HepG2 (cell line): ENCODE measurements around the gene TRPM5. TPM values are rescaled to one million over a fixed set of nuclear protein-coding genes. Genes with fewer than 3 reads are reported as not detected.

ENCODE experiments used
- CEBPG ChIP-seq: IDR thresholded peaks from 2 replicates; pipeline ENCODE4 v1.6.1; 2016
- DNMT3B ChIP-seq: conservative IDR thresholded peaks from 2 replicates; pipeline ENCODE4 v1.6.1; 2016; ENCODE audit warnings: missing biosample characterization, control low read depth
- FOXO1 ChIP-seq: sonication (generic); formaldehyde crosslinking; IDR thresholded peaks from 2 replicates; pipeline ENCODE4 v1.4.0; 2020; ENCODE audit warnings: missing genetic modification reagents
- IRX3 ChIP-seq: sonication (generic); formaldehyde crosslinking; IDR thresholded peaks from 2 replicates; pipeline ENCODE4 v1.8.1; 2023; ENCODE audit warnings: mild to moderate bottlenecking, low read depth, missing genetic modification reagents, borderline replicate concordance
- JARID2 ChIP-seq: sonication (generic); formaldehyde crosslinking; IDR thresholded peaks from 2 replicates; pipeline ENCODE4 v1.8.1; 2023; ENCODE audit warnings: missing genetic modification reagents, inconsistent platforms; ENCODE audit not compliant: insufficient replicate concordance
- JUND ChIP-seq: sonication (generic); formaldehyde crosslinking; IDR thresholded peaks from 2 replicates; pipeline ENCODE4 v1.8.0; 2022; ENCODE audit warnings: mild to moderate bottlenecking, missing genetic modification reagents
- KLF11 ChIP-seq: IDR thresholded peaks from 2 replicates; pipeline ENCODE4 v1.6.1; 2016; ENCODE audit warnings: missing compliant biosample characterization
- TAF15 ChIP-seq: fragments of 200-400 bp; formaldehyde crosslinking; IDR thresholded peaks from one replicate; pipeline ENCODE4 v1.6.1; 2018; ENCODE audit warnings: mild to moderate bottlenecking, low read depth, low read length; ENCODE audit not compliant: poor library complexity, severe bottlenecking
- ZFYVE20 ChIP-seq: sonication (generic); formaldehyde crosslinking; IDR thresholded peaks from 2 replicates; pipeline ENCODE4 v1.8.0; 2023; ENCODE audit warnings: low read depth, mild to moderate bottlenecking, moderate library complexity, missing genetic modification reagents, borderline replicate concordance
- ZNF260 ChIP-seq: sonication (generic); formaldehyde crosslinking; IDR thresholded peaks from 2 replicates; pipeline ENCODE4 v1.4.0; 2020; ENCODE audit warnings: missing genetic modification reagents, low read depth, mild to moderate bottlenecking, borderline replicate concordance
- ZNF274 ChIP-seq: sonication (generic); formaldehyde crosslinking; IDR thresholded peaks from 2 replicates; pipeline ENCODE4 v1.5.1; 2020; ENCODE audit warnings: mild to moderate bottlenecking, missing genetic modification reagents
- ZNF30 ChIP-seq: sonication (generic); formaldehyde crosslinking; IDR thresholded peaks from 2 replicates; pipeline ENCODE4 v1.5.0; 2020; ENCODE audit warnings: mild to moderate bottlenecking, missing genetic modification reagents
- ZNF441 ChIP-seq: sonication (generic); formaldehyde crosslinking; IDR thresholded peaks from 2 replicates; pipeline ENCODE4 v1.7.0; 2021; ENCODE audit warnings: missing genetic modification reagents, borderline replicate concordance
- ZNF546 ChIP-seq: sonication (generic); formaldehyde crosslinking; conservative IDR thresholded peaks from 2 replicates; pipeline ENCODE4 v1.8.1; 2023; ENCODE audit warnings: mild to moderate bottlenecking, missing genetic modification reagents
- ZNF562 ChIP-seq: sonication (generic); formaldehyde crosslinking; IDR thresholded peaks from 2 replicates; pipeline ENCODE4 v1.8.0; 2022; ENCODE audit warnings: missing genetic modification reagents, borderline replicate concordance
- ZNF615 ChIP-seq: sonication (generic); formaldehyde crosslinking; IDR thresholded peaks from 2 replicates; pipeline ENCODE4 v1.5.0; 2020; ENCODE audit warnings: mild to moderate bottlenecking, missing genetic modification reagents, borderline replicate concordance
- ZNF883 ChIP-seq: sonication (generic); formaldehyde crosslinking; IDR thresholded peaks from 2 replicates; pipeline ENCODE4 v1.5.1; 2020; ENCODE audit warnings: mild to moderate bottlenecking, missing genetic modification reagents; ENCODE audit errors: not compliant biosample characterization
- polyA plus RNA-seq, 8 experiments: library from polyadenylated mRNA; depleted of rRNA in 3 of 8; stranded (reverse) in 7 of 8; unstranded in 1 of 8; fragments of >200 nt; fragmentation: Illumina TruSeq in 4 of 8; extraction: Trizol in 4 of 8; gene quantifications; 2 replicates each; pipeline versions ENCODE4 v1.2.1 to v1.2.3, GENCODE V29; 2011 to 2016; ENCODE audit warnings: low read depth in 4 of 8, missing spikeins in 1 of 8, mixed read lengths in 1 of 8; ENCODE audit not compliant: insufficient read depth in 1 of 8
- total RNA-seq, 5 experiments: library from RNA; depleted of rRNA; stranded (reverse); fragments of >200 nt; fragmentation: Illumina TruSeq; extraction: Trizol; gene quantifications; 2 replicates each; pipeline ENCODE4 v1.2.3, GENCODE V29; 2016; ENCODE audit warnings: low read depth in 1 of 5
- TF ChIP-seq, protein P1 (sequence below): sonication (generic); formaldehyde crosslinking; IDR thresholded peaks from 2 replicates; pipeline ENCODE4 v1.5.0; 2020; ENCODE audit warnings: mild to moderate bottlenecking, low read depth, missing genetic modification reagents, borderline replicate concordance
- TF ChIP-seq, protein P2 (sequence below): sonication (generic); formaldehyde crosslinking; IDR thresholded peaks from 2 replicates; pipeline ENCODE4 v1.8.1; 2023; ENCODE audit warnings: mild to moderate bottlenecking, missing genetic modification reagents, borderline replicate concordance
- TF ChIP-seq, protein P3 (sequence below): sonication (generic); formaldehyde crosslinking; IDR thresholded peaks from 2 replicates; pipeline ENCODE4 v1.9.0; 2021; ENCODE audit warnings: missing genetic modification reagents, mild to moderate bottlenecking, borderline replicate concordance
- TF ChIP-seq, protein P4 (sequence below): sonication (generic); formaldehyde crosslinking; IDR thresholded peaks from 2 replicates; pipeline ENCODE4 v1.4.0; 2020; ENCODE audit warnings: missing genetic modification reagents
- TF ChIP-seq, protein P5 (sequence below): sonication (generic); formaldehyde crosslinking; IDR thresholded peaks from 2 replicates; pipeline ENCODE4 v1.5.1; 2020; ENCODE audit warnings: mild to moderate bottlenecking, missing genetic modification reagents

The TRPM5 gene
- total and polyA plus RNA-seq, 2 of the 13 experiments (the other 11 are each of a cell fraction or from before 2014, with no cell fraction given) = 0.12 TPM; not detected in 1

DNA sequence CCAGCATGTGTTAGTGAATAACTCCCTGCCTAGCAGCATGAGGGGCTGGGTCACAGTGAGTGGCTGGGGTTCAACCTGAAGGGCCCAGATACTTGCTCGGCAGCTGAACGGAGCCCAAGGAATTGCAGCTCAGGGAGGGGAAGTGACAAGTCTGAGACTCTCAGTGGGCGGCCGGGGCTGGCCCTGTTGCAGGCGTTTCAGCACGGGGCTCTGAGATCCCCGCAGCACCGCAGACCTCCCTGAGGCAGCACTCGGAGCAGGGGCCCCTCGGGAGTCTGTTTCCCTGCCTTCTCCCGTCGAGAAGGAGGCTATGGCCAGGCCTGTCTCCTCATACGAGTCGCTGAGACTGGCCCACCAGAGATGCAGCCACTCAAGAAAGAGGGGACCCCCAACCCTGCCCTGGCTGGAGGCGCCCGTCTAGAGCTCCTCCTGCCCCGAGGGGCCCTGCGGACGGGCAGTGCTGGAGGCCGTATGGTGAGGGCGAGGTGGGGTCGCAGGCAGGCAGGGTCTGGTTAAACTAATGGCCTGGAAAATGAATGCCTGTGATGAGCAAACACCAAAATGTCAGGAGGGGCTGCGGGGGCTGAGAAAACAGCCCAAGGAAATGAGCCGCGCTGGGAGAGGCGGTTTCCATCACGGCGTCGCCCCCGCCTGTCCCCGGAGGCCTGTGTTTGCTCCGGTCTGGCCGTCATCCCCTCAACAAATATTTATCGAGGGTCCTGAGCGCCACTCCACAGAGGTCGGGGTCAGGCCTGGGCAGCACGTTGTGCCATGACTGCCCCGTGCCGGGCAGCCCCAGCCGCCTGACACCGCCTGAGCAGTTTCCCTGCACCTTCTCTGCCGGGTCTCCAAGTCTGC is 34.5 kb downstream of the TRPM5 start (continued):
- TF ChIP-seq ZNF546 (CRISPR knock-in tag) (0 out of 2 replicates have a peak, but pooled peaks have one; percentile 28), IRX3 (CRISPR knock-in tag) (no peak), DNMT3B (no peak), ZNF441 (CRISPR knock-in tag) (no peak), CEBPG (CRISPR knock-in tag) (no peak), ZNF562 (CRISPR knock-in tag) (no peak), TAF15 (no peak), JUND (CRISPR knock-in tag) (no peak), ZNF883 (CRISPR knock-in tag) (no peak), ZFYVE20 (CRISPR knock-in tag) (no peak), ZNF274 (CRISPR knock-in tag) (0 out of 2 replicates have a peak, but pooled peaks have one; percentile 36), FOXO1 (CRISPR knock-in tag) (peak; percentile 47; the same call in 1 of the 2 replicates), KLF11 (CRISPR knock-in tag) (no peak), JARID2 (CRISPR knock-in tag) (no peak), ZNF615 (CRISPR knock-in tag) (no peak), ZNF260 (no peak), ZNF30 (CRISPR knock-in tag) (no peak)
- TF ChIP-seq, protein P1, sequence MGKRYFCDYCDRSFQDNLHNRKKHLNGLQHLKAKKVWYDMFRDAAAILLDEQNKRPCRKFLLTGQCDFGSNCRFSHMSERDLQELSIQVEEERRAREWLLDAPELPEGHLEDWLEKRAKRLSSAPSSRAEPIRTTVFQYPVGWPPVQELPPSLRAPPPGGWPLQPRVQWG = no peak
- TF ChIP-seq, protein P2, sequence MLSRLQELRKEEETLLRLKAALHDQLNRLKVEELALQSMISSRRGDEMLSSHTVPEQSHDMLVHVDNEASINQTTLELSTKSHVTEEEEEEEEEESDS = no peak
- TF ChIP-seq, protein P3, sequence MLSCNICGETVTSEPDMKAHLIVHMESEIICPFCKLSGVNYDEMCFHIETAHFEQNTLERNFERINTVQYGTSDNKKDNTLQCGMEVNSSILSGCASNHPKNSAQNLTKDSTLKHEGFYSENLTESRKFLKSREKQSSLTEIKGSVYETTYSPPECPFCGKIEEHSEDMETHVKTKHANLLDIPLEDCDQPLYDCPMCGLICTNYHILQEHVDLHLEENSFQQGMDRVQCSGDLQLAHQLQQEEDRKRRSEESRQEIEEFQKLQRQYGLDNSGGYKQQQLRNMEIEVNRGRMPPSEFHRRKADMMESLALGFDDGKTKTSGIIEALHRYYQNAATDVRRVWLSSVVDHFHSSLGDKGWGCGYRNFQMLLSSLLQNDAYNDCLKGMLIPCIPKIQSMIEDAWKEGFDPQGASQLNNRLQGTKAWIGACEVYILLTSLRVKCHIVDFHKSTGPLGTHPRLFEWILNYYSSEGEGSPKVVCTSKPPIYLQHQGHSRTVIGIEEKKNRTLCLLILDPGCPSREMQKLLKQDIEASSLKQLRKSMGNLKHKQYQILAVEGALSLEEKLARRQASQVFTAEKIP (CRISPR knock-in tag) = no peak
- TF ChIP-seq, protein P4, sequence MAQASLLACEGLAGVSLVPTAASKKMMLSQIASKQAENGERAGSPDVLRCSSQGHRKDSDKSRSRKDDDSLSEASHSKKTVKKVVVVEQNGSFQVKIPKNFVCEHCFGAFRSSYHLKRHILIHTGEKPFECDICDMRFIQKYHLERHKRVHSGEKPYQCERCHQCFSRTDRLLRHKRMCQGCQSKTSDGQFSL (CRISPR knock-in tag) = 0 out of 2 replicates have a peak, but pooled peaks have one; percentile 23
- TF ChIP-seq, protein P5, sequence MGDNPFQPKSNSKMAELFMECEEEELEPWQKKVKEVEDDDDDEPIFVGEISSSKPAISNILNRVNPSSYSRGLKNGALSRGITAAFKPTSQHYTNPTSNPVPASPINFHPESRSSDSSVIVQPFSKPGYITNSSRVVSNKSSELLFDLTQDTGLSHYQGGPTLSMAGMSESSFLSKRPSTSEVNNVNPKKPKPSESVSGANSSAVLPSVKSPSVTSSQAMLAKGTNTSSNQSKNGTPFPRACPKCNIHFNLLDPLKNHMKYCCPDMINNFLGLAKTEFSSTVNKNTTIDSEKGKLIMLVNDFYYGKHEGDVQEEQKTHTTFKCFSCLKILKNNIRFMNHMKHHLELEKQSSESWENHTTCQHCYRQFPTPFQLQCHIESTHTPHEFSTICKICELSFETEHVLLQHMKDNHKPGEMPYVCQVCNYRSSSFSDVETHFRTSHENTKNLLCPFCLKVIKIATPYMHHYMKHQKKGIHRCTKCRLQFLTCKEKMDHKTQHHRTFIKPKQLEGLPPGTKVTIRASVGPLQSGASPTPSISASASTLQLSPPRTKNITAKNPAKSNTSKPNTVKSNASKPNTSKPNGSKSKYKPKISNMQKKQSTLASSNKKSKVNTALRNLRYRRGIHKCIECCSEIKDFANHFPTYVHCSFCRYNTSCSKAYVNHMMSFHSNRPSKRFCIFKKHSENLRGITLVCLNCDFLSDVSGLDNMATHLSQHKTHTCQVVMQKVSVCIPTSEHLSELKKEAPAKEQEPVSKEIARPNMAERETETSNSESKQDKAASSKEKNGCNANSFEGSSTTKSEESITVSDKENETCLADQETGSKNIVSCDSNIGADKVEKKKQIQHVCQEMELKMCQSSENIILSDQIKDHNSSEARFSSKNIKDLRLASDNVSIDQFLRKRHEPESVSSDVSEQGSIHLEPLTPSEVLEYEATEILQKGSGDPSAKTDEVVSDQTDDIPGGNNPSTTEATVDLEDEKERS (CRISPR knock-in tag) = 0 out of 2 replicates have a peak, but pooled peaks have one; percentile 69
